ENCODE results near the gene GSN. TPM values are rescaled to one million over a fixed set of nuclear protein-coding genes. Genes with fewer than 3 reads are reported as not detected.

The GSN gene
- total and polyA plus RNA-seq, 4 donors = 133 to 468 (median 233) TPM

- ATAC-seq (ENCODE audit: insufficient read depth, low FRiP score) (no peak), DNase-seq (no peak)
- WGBS, 2 donors = 81 to 83% methylated on average over 5 of the region's 5 CpGs
- Histone ChIP-seq H3K4me1 (ENCODE audit: control insufficient read depth in 5 of 5, insufficient read depth in 5 of 5, low read length in 5 of 5) (peaks cover 0 to 17% (median 0%) of the 10 kb centered on the region in 5 donors), H3K36me3 (ENCODE audit: control insufficient read depth in 4 of 4, insufficient read depth in 4 of 4, low read length in 4 of 4) (no peaks in the 10 kb centered on the region), H3K9me3 (ENCODE audit: control insufficient read depth in 4 of 4, insufficient read depth in 3 of 4, low read length in 3 of 4) (peaks cover 0 to 2% (median 0%) of the 10 kb centered on the region in 4 donors), H3K27me3 (ENCODE audit: control insufficient read depth in 3 of 3, insufficient read depth in 3 of 3, low read length in 2 of 3) (peaks cover 0 to 3% (median 0%) of the 10 kb centered on the region in 3 donors), H3K27ac (ENCODE audit: low read depth in 1 of 2, low read length in 1 of 2) (no peak overlapping the region), H3K4me3 (no peak overlapping the region), H3K9ac (ENCODE audit: insufficient read depth in 1 of 2, low read length in 2 of 2) (no peak overlapping the region)
- TF ChIP-seq, protein P1, sequence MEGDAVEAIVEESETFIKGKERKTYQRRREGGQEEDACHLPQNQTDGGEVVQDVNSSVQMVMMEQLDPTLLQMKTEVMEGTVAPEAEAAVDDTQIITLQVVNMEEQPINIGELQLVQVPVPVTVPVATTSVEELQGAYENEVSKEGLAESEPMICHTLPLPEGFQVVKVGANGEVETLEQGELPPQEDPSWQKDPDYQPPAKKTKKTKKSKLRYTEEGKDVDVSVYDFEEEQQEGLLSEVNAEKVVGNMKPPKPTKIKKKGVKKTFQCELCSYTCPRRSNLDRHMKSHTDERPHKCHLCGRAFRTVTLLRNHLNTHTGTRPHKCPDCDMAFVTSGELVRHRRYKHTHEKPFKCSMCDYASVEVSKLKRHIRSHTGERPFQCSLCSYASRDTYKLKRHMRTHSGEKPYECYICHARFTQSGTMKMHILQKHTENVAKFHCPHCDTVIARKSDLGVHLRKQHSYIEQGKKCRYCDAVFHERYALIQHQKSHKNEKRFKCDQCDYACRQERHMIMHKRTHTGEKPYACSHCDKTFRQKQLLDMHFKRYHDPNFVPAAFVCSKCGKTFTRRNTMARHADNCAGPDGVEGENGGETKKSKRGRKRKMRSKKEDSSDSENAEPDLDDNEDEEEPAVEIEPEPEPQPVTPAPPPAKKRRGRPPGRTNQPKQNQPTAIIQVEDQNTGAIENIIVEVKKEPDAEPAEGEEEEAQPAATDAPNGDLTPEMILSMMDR (IDR thresholded peaks at IDR 0.05; ENCODE audit: control extremely low read depth, extremely low read depth) = no peak
These were observed 5.0 kb upstream of the GSN start for GRCh38 chr9:121262953-121263352.

- ATAC-seq (ENCODE audit: insufficient read depth, low FRiP score) = no peak
These were observed 1.6 kb upstream of the GSN start for GRCh38 chr9:121266356-121266755.

DNA sequence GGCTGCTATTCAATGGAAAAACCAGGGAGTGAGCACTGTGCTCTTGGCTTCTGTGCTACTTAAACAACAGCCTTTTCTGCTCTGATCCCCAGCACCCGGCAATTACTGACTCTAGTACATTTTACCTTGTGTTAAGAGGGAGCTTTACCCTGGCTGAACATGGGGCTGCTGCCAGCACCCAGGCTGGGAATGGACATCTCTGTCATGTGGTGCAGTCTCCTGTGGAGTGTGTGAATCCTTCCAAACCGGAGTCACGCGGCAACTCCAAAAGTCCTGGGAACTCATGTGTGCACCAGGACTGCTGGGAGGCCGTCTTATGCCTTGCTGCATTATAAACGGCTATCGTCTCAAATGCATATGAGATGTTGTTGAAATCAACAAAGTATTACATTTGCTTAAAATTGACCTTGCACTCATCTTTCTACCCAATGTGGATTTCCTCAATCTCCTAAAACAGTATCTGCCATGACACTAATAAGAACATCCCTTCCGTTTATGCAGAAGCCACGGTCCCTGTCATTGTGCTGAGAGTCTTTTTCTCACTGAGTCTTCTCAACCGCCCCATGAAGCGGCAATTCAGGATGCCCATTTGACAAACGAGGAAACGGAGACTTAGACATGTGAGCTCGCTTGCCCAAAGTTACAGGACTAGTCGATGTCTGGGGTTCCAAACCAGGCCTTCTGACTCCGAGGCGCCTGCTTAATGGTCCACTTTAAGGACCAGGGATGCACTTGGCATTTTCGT is 884 bp upstream of the GSN start:
- Histone ChIP-seq H3K4me3 (no peak overlapping the region), H3K9ac (ENCODE audit: insufficient read depth in 1 of 2, low read length in 2 of 2) (no peak overlapping the region), H3K27me3 (ENCODE audit: control insufficient read depth in 3 of 3, insufficient read depth in 3 of 3, low read length in 2 of 3) (peaks cover 0 to 3% (median 0%) of the 10 kb centered on the region in 3 donors), H3K9me3 (ENCODE audit: control insufficient read depth in 4 of 4, insufficient read depth in 3 of 4, low read length in 3 of 4) (peaks cover 0 to 2% (median 0%) of the 10 kb centered on the region in 4 donors), H3K4me1 (ENCODE audit: control insufficient read depth in 5 of 5, insufficient read depth in 5 of 5, low read length in 5 of 5) (peaks cover 10 to 33% (median 12%) of the 10 kb centered on the region in 5 donors), H3K27ac (ENCODE audit: low read depth in 1 of 2, low read length in 1 of 2) (peak overlapping the region in 1 of 2 donors; percentile 91), H3K36me3 (ENCODE audit: control insufficient read depth in 4 of 4, insufficient read depth in 4 of 4, low read length in 4 of 4) (no peaks in the 10 kb centered on the region)
- TF ChIP-seq, protein P1 (IDR thresholded peaks at IDR 0.05; ENCODE audit: control extremely low read depth, extremely low read depth) = no peak
- DNase-seq = no peak
- WGBS, 2 donors = 73 to 80% methylated on average over 18 of the region's 18 CpGs
- no peak for ATAC-seq (ENCODE audit: insufficient read depth, low FRiP score)

More at GRCh38 chr9:121266356-121266755, 1.6 kb upstream of the GSN start:
- H3K4me3 ChIP-seq = no peak overlapping the region
- H3K36me3 ChIP-seq (ENCODE audit: control insufficient read depth in 4 of 4, insufficient read depth in 4 of 4, low read length in 4 of 4) = no peaks in the 10 kb centered on the region
- DNase-seq = no peak
- peaks cover 5 to 28% (median 12%) of the 10 kb centered on the region in 5 donors for H3K4me1 ChIP-seq (ENCODE audit: control insufficient read depth in 5 of 5, insufficient read depth in 5 of 5, low read length in 5 of 5)
- no peak overlapping the region for H3K27ac ChIP-seq (ENCODE audit: low read depth in 1 of 2, low read length in 1 of 2)
- 54 to 86% methylated on average over 3 of the region's 3 CpGs for WGBS, 2 donors
- peaks cover 0 to 2% (median 0%) of the 10 kb centered on the region in 4 donors for H3K9me3 ChIP-seq (ENCODE audit: control insufficient read depth in 4 of 4, insufficient read depth in 3 of 4, low read length in 3 of 4)
- TF ChIP-seq, protein P1 (IDR thresholded peaks at IDR 0.05; ENCODE audit: control extremely low read depth, extremely low read depth) = no peak
- peaks cover 0 to 3% (median 0%) of the 10 kb centered on the region in 3 donors for H3K27me3 ChIP-seq (ENCODE audit: control insufficient read depth in 3 of 3, insufficient read depth in 3 of 3, low read length in 2 of 3)
- H3K9ac ChIP-seq (ENCODE audit: insufficient read depth in 1 of 2, low read length in 2 of 2) = no peak overlapping the region
